Right lobe of liver (tissue), 4 donors: ENCODE results near the gene PAQR7.

ENCODE experiments used
- POLR2A ChIP-seq: fragments of 450-650 bp; IDR thresholded peaks from one replicate; pipeline ENCODE4 v1.6.1; 2017; ENCODE audit warnings: antibody characterized with exemption, mild to moderate bottlenecking
- TF ChIP-seq, protein P1 (sequence below), 4 donors: fragments of 200-600 bp in 3 of 4; fragments of 450-650 bp in 1 of 4; IDR thresholded peaks; one replicate each; pipeline versions ENCODE4 v1.5.1 to v1.8.0; 2016 to 2022; ENCODE audit warnings: antibody characterized with exemption in 4 of 4, mild to moderate bottlenecking in 2 of 4
- donor health status: DM: no; HTN: no; CAD: no.
- donor health status: DM: no; HTN: no; CAD: no.
- donor health status: DM: no; HTN: yes; CAD: no.

DNA sequence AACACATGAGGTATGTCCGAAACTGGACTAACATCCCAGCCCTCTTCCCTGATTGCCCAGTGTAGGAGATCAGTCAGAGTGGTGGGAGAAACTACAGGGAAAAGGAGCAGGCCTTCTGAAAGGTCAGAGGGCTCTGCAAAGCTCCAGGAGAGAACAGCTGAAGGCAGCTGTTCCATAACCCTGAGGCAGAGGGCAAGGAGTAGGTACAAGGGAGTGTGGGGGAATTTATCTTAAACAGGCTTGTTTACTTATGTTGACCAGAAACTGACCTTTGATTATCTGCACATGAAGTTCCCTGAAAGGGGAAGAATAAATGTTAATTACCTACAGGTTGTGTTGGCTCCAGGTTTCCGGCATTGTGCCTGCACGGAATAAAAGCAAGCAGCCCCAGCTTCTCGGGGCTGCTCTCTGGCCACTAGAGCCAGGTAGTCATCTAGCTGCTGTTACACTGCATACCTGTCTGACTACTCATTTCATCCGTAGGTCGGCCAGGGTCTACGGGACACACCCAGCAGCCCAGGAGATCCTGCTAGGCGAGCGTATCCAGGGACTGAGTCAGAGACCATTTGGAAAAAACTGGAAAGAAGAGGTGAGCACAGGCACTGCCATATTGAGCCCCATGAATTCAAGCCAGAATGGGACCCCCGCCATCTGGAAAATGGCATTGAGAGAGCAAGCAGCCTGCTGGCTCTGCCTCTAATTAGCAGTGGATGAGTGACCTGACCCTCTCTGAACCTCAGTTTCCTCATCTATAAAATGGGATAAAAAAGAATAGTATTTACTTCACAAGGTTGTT lies 14.9 kb upstream of the PAQR7 start:
- TF ChIP-seq, protein P1, sequence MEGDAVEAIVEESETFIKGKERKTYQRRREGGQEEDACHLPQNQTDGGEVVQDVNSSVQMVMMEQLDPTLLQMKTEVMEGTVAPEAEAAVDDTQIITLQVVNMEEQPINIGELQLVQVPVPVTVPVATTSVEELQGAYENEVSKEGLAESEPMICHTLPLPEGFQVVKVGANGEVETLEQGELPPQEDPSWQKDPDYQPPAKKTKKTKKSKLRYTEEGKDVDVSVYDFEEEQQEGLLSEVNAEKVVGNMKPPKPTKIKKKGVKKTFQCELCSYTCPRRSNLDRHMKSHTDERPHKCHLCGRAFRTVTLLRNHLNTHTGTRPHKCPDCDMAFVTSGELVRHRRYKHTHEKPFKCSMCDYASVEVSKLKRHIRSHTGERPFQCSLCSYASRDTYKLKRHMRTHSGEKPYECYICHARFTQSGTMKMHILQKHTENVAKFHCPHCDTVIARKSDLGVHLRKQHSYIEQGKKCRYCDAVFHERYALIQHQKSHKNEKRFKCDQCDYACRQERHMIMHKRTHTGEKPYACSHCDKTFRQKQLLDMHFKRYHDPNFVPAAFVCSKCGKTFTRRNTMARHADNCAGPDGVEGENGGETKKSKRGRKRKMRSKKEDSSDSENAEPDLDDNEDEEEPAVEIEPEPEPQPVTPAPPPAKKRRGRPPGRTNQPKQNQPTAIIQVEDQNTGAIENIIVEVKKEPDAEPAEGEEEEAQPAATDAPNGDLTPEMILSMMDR (IDR thresholded peaks at IDR 0.05): no peak
- no peak for TF ChIP-seq POLR2A
